Heart right ventricle (tissue), 16 donors: Measurements from ENCODE around the gene CSNK1A1L. TPM values are rescaled to one million over a fixed set of nuclear protein-coding genes. Genes with fewer than 3 reads are reported as not detected.
"Not testable (repeated sequence)": the region's sequence is repeated elsewhere in the genome, so short reads cannot be mapped to it uniquely, and the experiment has no call there.

Source experiments
- ATAC-seq, 8 donors: fragments of 200-7000 bp; cut with Tn5 transposase; one replicate each; pipeline ENCODE4 v1.9.1; 2020; ENCODE audit warnings: mild to moderate bottlenecking in 8 of 8, moderate library complexity in 8 of 8, moderate number of reproducible peaks in 1 of 8
- DNase-seq, 2 donors: peaks; one replicate each; pipeline ENCODE4 v3.0.0-alpha.2; 2020
- H3K27ac ChIP-seq, 10 donors: fragments of 200-600 bp; sonication (generic) in 2 of 10; one replicate each; pipeline versions ENCODE4 v1.5.0 to v1.8.0; 2020 to 2022; ENCODE audit warnings: mild to moderate bottlenecking in 3 of 10
- H3K27me3 ChIP-seq, 7 donors: fragments of 200-600 bp; one replicate each; pipeline ENCODE4 v1.8.0; 2021 to 2022; ENCODE audit warnings: mild to moderate bottlenecking in 2 of 7
- H3K36me3 ChIP-seq, 9 donors: fragments of 200-600 bp; sonication (generic) in 1 of 9; one replicate each; pipeline versions ENCODE4 v1.5.0 to v1.8.0; 2020 to 2022; ENCODE audit warnings: mild to moderate bottlenecking in 2 of 9
- H3K4me1 ChIP-seq, 9 donors: fragments of 200-600 bp; sonication (generic) in 1 of 9; one replicate each; pipeline versions ENCODE4 v1.5.0 to v1.8.0; 2020 to 2022; ENCODE audit warnings: mild to moderate bottlenecking in 4 of 9
- H3K4me3 ChIP-seq, 10 donors: fragments of 200-600 bp; sonication (generic) in 2 of 10; one replicate each; pipeline versions ENCODE4 v1.5.0 to v1.8.0; 2020 to 2022; ENCODE audit warnings: mild to moderate bottlenecking in 7 of 10, moderate library complexity in 2 of 10
- H3K9me3 ChIP-seq, 11 donors: fragments of 200-600 bp in 10 of 11; sonication (generic) in 2 of 11; one replicate each; pipeline versions ENCODE4 v1.5.0 to v1.8.0; 2013 to 2022; ENCODE audit warnings: mild to moderate bottlenecking in 2 of 11, control low read depth in 1 of 11, moderate library complexity in 1 of 11
- WGBS, 2 donors: extraction: QIAGEN DNeasy Blood & Tissue Kit; methylation state at CpG; one replicate each; pipeline ENCODE4 v1.1.7; 2013; ENCODE audit warnings: inconsistent platforms in 1 of 2; 5-methylcytosine and 5-hydroxymethylcytosine counted together
- intact Hi-C, 10 donors: fragments of 100-400 bp; cut with DNase I; formaldehyde crosslinking; loops; one replicate each; pipeline versions ENCODE4 v1.11.1 to v1.14.2; 2022
- polyA plus RNA-seq, 2 donors: library from polyadenylated mRNA; stranded (reverse); fragments of 200-250 nt; gene quantifications; one replicate each; pipeline ENCODE4 v1.2.3, GENCODE V29; 2013
- total RNA-seq, 10 donors: library from RNA; stranded (reverse); fragmentation: NEBNext Ultra II Directional in 3 of 10; extraction: Animal tissue kit (Norgen Biotek cat#: 25700) in 3 of 10; gene quantifications; one replicate each; pipeline versions ENCODE4 v1.2.1 to v1.2.4, GENCODE V29; 2021 to 2023
- TF ChIP-seq, protein P1 (sequence below), 9 donors: fragments of 200-600 bp; sonication (generic) in 2 of 9; IDR thresholded peaks; one replicate each; pipeline versions ENCODE4 v1.5.0 to v1.8.0; 2021 to 2022; ENCODE audit warnings: antibody characterized with exemption in 9 of 9, mild to moderate bottlenecking in 5 of 9, moderate library complexity in 1 of 9
- donor health status: Arrhythmogenic right ventricular cardiomyopathy.
- donor health status: ischemic (EF 13 %, LVEDD 7.1; RV severe dilation, severe dysfunction).
- donor health status: healthy with polysubstance abuse.
- donor health status: DM: no; HTN: yes; CAD: no.
- donor health status: DM: no; HTN: no; CAD: no.
- donor health status: ischemic (EF 25% LVEDD 6.9; RV normal size, moderate dysfunction).
- donor health status: ischemic (EF 25% LVEDD 5.7; RV mildly dilated, moderate dysfunction).
- donor health status: healthy.
- donor health status: DM: yes; HTN: yes; CAD: no.
- donor health status: Ischemic cardiomyopathy.
- donor health status: ischemic (EF 35%, LVEDD 5.7; RV mildly dilated, moderate dysfunction).
- donor health status: nonischemic (EF 11% LVEDD 7.7; RV severe dilation, severe dysfunction).
- donor health status: DM: yes; HTN: yes; CAD: no.
- donor health status: PGD.
- donor health status: ischemic (EF 29% LVEDD 5.4; RV normal size, mild dysfunction).
- donor health status: nonischemic (EF 23%, LVEDD 6.1; RV moderate dilation, normal function).

Gene CSNK1A1L
- total and polyA plus RNA-seq, 12 donors, result not detected

DNA sequence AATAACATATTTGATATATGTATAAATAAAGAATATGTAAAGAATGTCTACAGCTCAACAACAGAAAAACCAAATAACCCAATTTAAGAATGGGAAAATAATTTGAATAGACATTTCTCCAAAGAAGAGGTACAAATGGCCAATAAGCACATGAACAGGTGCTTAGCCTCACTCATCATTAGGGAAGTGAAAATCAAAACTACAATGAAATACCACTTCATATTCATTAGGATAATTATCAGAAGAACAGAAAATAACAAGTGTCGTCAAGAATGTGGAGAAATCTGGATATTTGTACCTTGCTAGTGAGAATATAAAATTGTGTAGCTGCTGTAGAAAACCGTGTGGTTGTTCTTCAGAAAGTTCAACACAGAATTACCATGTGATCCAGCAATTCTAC lies 37.6 kb downstream of the CSNK1A1L start:
- ATAC-seq (no peak), DNase-seq (no peak)
- TF ChIP-seq, protein P1, sequence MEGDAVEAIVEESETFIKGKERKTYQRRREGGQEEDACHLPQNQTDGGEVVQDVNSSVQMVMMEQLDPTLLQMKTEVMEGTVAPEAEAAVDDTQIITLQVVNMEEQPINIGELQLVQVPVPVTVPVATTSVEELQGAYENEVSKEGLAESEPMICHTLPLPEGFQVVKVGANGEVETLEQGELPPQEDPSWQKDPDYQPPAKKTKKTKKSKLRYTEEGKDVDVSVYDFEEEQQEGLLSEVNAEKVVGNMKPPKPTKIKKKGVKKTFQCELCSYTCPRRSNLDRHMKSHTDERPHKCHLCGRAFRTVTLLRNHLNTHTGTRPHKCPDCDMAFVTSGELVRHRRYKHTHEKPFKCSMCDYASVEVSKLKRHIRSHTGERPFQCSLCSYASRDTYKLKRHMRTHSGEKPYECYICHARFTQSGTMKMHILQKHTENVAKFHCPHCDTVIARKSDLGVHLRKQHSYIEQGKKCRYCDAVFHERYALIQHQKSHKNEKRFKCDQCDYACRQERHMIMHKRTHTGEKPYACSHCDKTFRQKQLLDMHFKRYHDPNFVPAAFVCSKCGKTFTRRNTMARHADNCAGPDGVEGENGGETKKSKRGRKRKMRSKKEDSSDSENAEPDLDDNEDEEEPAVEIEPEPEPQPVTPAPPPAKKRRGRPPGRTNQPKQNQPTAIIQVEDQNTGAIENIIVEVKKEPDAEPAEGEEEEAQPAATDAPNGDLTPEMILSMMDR (IDR thresholded peaks at IDR 0.05), result no peak
- Histone ChIP-seq H3K36me3 (no peaks in the 10 kb centered on the region), H3K4me1 (no peaks in the 10 kb centered on the region), H3K27me3 (no peaks in the 10 kb centered on the region), H3K4me3 (no peak overlapping the region), H3K27ac (no peak overlapping the region), H3K9me3 (no peaks in the 10 kb centered on the region)
- 85% methylated on average over 2 of the region's 2 CpGs for WGBS, 2 donors
- intact Hi-C loops, result no loop called here

DNA sequence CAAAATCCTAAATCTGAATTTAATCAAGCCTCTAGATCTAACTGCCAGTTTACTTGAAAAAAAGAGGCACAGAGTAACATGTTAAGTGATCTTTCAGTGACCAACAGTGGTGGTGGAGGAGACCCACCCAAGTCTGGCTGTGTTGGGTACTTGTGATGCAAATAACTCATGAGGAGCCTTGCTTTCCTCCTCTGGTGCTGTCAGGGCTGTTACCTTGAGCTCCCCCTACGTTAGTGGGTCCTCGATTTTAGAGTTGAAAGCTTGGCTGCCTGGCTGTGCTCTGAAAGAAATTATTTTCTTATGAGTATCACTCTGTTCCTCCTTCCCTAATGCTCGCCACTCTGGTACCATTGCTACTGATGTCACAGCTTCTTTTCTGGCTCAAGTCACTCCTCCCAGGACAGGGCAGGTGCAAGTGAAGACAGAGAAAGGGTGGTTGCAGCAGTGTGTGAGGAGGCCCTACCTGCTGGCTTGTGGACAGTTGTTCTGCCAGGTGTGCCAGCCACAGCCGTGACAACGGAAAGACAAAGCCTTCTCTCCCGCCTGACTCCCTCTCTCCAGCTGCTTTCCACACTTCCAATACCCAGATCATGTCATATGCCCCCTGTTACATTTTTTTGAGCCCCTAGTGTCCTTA lies 39.5 kb downstream of the CSNK1A1L start:
- Histone ChIP-seq H3K27me3 (no peaks in the 10 kb centered on the region), H3K4me1 (no peaks in the 10 kb centered on the region), H3K9me3 (no peaks in the 10 kb centered on the region), H3K36me3 (no peaks in the 10 kb centered on the region), H3K27ac (no peak overlapping the region), H3K4me3 (no peak overlapping the region)
- ATAC-seq (no peak), DNase-seq (no peak)
- 78 to 84% methylated on average over 6 of the region's 6 CpGs for WGBS, 2 donors
- TF ChIP-seq, protein P1 (IDR thresholded peaks at IDR 0.05), result no peak
- intact Hi-C loops, result no loop called here

DNA sequence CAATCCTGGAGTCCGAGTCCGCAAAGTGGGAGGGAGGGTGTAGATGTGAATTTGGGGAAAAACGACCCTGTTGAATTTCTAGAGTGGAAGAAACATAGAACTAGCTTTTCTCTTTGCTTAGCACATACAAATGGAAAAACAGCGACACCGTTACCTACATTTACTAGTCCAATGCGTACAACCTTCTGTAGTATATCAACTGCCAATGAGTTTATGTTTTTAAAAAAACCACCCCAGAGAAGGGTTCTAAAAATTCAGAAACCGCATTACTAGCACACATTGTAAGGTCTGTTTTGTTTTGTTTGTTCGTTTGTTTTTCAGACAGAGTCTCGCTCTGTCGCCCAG lies 45.6 kb downstream of the CSNK1A1L start:
- peaks cover 0 to 4% (median 0%) of the 10 kb centered on the region in 9 donors for H3K36me3 ChIP-seq
- TF ChIP-seq, protein P1 (IDR thresholded peaks at IDR 0.05), result no peak
- ATAC-seq (peak in 4 of 8 donors; percentile 2 to 35 (median 4)), DNase-seq (no peak)
- intact Hi-C loops, result loop anchor here in 1 of 10 donors (5.0 kb wide), 1 partner anchor 1588 kb away; no protein-coding TSS in a partner anchor
- peak overlapping the region; percentile 54 to 96 (median 74) for H3K4me3 ChIP-seq
- H3K27ac ChIP-seq, result peak overlapping the region in 9 of 10 donors; percentile 83 to 99 (median 90)
- peaks cover 0 to 8% (median 0%) of the 10 kb centered on the region in 11 donors for H3K9me3 ChIP-seq
- peaks cover 2 to 30% (median 17%) of the 10 kb centered on the region in 9 donors for H3K4me1 ChIP-seq
- 18% methylated on average over 10 of the region's 10 CpGs for WGBS, 2 donors
- no peaks in the 10 kb centered on the region for H3K27me3 ChIP-seq

DNA sequence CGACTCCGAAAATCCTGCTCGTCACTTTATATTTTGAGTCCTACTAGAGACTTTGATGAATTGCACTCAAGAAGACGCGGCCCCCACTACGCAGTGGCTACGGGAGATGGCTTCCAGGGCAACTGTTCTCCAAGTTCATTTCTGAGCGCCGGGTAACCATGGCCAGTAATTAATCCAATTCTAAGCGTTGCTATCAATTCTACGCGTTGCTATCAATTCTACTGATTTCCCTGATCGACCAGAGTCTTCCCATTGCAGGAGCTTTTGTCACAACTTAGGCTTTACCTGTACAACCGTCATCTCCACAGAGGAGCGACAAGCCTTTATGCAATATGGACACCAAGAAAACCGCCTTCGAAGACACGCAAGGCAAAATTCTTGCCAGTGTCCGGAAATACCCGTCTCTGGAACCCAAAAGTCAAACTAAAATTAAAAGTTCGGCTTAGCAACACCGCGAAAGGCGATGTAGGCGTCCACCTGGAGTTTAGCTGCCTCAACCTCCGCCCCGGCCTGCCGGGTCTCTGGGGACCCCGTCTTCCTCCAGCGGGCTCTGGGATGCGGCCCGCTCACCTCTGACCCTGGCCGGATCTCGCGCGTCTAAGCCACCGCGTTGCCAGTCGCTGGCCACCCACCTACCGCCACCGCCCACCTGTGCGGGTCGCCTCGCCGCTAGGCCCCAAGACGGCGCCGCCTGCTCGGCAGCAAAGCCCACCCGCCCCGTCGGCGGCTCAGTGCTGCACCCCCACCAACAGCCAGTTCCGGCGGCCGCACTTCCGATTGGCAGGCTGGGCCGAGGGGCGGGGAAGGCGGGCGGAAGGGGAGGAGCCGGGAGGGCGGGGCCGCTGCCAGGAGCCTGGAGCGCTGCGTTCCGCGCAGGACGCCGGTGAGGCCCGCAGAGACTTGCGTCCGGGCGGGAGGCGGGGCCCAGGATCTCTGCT lies 46.3 kb downstream of the CSNK1A1L start, which contains the start of gene SUPT20H:
Gene SUPT20H (minus strand): TSS at position 779 of the 938 bp plus-strand sequence. CDS start 8,198 bp downstream, outside the sequence.
- intact Hi-C loops, result no loop called here
- H3K4me3 ChIP-seq, result peak within 1 kb of the TSS; percentile 54 to 96 (median 74)
- H3K36me3 ChIP-seq, result peaks cover 0 to 4% (median 0%) of the 10 kb centered on the region in 9 donors
- peak; percentile 99 to 100 (median 99) for ATAC-seq
- DNase-seq, result peak; percentile 92 to 95
- H3K27me3 ChIP-seq, result no peaks in the 10 kb centered on the region
- peak within 1 kb of the TSS; percentile 82 to 99 (median 90) for H3K27ac ChIP-seq
- TF ChIP-seq, protein P1 (IDR thresholded peaks at IDR 0.05), result no peak
- peaks cover 2 to 30% (median 17%) of the 10 kb centered on the region in 9 donors for H3K4me1 ChIP-seq
- peaks cover 0 to 8% (median 0%) of the 10 kb centered on the region in 11 donors for H3K9me3 ChIP-seq
- 1% methylated on average over 73 to 75 of the region's 75 CpGs for WGBS, 2 donors

DNA sequence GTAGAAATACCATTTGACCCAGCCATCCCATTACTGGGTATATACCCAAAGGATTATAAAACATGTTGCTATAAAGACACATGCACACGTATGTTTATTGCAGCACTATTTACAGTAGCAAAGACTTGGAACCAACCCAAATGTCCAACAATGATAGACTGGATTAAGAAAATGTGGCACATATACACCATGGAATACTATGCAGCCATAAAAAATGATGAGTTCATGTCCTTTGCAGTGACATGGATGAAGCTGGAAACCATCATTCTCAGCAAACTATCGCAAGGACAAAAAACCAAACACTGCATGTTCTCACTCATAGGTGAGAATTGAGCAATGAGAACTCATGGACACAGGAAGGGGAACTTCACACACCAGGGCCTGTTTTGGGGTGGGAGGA lies 49.2 kb downstream of the CSNK1A1L start:
- H3K36me3 ChIP-seq, ATAC-seq, H3K27me3 ChIP-seq, H3K4me3 ChIP-seq, intact Hi-C loops, H3K9me3 ChIP-seq, H3K27ac ChIP-seq, DNase-seq: not testable (repeated sequence)
- H3K4me1 ChIP-seq, result peaks cover 2 to 38% (median 17%) of the 10 kb centered on the region in 9 donors
- WGBS, 2 donors, result 78 to 92% methylated on average over 2 of the region's 2 CpGs
